Anterior cingulate cortex (tissue), 58 donors: ENCODE data around the gene FKBP8.

Experiments used
- DNase-seq, 58 donors: peaks; one replicate each; lab custom pipeline; 2025; lab: John Stamatoyannopoulos, UW

The FKBP8 gene

GRCh38 chr19:18504886-18505610 lies 38.3 kb downstream of the FKBP8 start:
- DNase-seq, result no peak

GRCh38 chr19:18503971-18504885 lies 39.1 kb downstream of the FKBP8 start:
- peak in 1 of 58 donors; percentile 11 for DNase-seq

- DNase-seq, result peak in 1 of 58 donors; percentile 29
Observed at GRCh38 chr19:18503337-18503970, 39.9 kb downstream of the FKBP8 start.

DNA sequence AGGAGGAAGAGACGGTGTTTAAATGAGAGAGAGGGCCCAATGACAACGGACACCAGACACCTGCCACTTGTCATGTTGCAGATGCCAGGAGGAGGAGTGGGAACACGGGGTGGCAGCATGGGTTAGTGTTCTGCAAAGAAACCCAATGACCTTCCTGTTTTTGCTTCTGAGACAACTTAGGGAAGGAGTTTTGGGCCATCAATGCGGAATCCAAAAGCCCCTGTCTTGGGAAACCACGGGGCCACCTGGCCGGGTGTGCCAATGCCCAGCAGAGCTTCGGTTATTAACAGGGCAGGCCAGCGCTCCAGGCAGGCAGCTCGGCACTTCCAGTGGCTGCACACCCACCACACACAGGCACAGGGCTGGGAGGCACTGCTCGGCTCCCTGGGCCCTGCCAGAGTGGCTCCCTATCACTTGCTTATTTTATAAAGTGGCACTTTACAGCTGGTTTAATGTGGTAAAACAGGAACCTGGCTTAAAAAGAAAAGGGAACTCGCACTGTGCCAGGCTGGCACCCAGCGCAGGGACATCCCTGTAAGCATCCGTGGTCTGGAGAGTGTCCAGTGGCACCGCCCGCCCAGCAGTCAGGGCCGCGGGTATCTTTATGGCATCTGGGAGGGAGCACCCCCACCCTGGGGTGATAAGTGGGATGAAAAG lies 40.6 kb downstream of the FKBP8 start:
- DNase-seq, result peak in 19 of 58 donors; percentile 10 to 50 (median 34)

DNA sequence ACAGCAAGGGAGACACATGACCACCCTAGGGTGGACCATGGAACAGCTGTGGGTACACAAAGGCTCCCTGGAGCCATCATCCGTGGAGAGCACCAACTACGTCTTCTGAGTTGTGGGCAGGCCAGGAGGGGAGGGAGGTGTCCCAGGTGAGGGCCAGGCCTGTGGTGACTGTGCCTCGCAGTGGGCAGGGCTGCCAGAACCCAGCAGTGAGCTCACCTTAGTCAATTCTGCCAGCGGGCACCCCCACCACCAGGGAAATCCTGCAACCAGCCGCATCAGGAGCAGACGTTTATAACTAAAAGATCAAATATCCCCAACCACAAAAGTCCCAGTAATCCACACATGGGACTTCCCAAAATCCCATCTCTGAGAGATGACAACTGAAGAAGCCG lies 41.1 kb downstream of the FKBP8 start:
- DNase-seq, result no peak

DNA sequence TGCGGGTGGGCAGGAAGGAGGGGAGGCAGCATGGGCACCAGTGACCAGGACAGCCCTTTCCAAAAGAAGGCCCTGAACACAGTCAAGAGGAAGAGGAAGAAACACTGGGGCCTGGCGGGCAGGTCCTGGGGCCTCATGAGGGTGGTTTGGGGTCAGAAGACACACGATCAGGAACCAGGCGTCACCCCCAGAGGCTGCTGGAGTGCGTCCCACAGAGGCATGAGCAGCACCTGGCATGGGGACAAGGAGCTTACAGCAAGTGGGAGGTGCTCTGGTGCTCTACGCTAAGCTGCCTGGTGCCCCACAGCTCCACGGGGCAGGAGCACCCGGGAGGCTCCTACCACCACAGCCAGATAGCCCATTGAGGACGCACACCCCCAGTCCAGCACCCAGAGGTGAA lies 41.5 kb downstream of the FKBP8 start:
- DNase-seq, result peak in 1 of 58 donors; percentile 19

DNA sequence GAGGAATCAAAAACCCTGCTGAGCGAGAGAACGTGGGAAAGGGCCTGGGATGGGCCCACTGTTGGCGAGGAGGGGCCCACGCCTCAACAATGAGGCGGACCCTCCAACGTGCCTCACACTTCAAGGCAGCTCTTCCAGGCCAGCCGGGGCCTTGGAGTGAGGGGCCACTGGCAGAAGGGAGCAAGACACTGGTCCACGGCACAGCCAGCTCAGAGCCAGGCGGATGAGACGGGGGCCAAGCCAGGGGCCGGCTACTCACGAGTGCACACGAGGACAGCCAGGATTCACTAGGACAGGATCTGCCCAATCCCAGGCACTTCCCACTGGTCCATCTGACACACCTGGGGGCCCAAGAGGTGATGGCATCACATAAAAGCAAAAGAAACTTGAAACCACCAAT lies 42.0 kb downstream of the FKBP8 start:
- no peak for DNase-seq

DNA sequence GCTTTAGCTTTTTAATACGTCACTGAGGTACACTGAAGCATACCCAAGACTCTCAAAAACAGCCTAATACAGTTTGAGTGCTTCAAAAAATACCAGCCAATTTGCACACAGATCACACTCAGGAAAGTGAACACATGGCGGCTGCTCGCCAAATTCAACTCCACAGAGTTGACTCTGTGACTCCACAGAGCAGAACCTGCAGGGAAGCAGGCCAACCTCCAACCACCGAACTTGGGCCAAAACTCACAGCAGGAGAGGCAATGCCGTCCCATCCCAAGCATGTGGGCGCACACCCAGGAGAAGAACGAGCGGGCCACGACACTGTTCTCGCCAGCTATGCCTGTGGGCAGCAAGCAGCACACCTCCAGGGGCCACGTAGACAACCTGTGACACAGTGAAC lies 42.6 kb downstream of the FKBP8 start:
- DNase-seq, result no peak

DNA sequence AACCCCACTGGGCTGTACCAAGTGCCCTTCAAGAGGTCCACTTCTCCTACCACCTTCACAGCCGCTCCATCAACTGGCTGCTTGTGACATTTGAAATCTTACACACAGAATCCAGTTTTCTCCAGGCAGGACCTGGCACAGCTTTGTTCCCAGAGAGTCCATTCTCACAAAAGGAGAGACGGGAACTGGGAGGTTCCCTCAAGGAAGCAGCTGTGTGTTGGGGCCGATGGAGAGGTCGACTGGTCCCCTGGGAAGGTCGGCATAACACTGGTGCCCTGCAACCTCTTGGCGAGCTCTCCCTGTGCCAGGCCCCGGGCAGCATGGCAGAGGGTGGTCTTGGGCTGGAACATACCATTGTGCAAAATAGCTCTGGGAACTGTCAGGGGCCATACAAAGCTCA lies 43.0 kb downstream of the FKBP8 start:
- no peak for DNase-seq

DNA sequence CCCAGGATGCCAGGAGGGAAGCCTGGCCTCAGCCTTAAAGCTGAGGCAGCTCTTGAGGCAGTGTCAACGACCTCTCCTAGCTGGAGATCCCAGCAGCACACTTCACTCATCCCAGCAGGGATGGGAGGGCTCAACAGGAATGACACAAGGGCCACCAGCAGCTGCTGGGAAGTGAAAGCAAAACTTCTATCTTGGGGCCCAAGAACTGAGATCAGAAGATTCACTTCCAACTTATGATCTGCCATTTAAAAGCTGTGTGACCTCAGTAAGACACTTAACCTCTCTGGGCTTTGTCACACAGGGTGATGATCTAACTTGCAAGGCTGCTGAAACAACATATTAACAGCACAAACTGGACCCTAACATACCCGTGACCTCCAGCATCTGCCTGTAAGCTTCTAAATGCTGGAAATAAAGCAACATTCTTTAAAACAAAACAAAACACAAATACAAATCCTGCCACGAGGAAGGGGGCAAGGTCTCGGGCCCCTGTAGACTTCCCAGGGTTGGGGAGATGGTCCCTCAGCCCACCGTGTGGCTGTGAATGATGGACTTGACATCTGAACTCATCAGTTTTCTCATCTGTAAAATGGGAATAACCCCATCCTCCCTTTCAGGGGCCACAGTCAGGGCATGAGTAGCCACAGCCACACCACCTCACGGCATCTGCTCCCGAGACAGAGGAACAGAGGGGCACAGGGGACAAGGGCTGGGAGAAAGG lies 44.2 kb downstream of the FKBP8 start:
- no peak for DNase-seq

DNA sequence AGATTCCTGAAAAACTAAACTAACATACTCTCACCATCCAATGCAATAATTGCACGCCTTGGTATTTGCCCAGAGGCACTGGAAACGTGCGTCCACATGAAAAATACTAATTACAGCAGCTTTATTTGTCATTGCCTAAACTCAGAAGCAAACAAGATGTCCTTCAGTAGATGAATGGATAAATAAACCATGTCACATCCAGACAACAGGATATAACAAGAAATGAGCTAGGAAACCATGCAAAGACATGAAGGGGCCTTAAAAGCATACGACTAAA lies 46.5 kb downstream of the FKBP8 start:
- no peak for DNase-seq

DNA sequence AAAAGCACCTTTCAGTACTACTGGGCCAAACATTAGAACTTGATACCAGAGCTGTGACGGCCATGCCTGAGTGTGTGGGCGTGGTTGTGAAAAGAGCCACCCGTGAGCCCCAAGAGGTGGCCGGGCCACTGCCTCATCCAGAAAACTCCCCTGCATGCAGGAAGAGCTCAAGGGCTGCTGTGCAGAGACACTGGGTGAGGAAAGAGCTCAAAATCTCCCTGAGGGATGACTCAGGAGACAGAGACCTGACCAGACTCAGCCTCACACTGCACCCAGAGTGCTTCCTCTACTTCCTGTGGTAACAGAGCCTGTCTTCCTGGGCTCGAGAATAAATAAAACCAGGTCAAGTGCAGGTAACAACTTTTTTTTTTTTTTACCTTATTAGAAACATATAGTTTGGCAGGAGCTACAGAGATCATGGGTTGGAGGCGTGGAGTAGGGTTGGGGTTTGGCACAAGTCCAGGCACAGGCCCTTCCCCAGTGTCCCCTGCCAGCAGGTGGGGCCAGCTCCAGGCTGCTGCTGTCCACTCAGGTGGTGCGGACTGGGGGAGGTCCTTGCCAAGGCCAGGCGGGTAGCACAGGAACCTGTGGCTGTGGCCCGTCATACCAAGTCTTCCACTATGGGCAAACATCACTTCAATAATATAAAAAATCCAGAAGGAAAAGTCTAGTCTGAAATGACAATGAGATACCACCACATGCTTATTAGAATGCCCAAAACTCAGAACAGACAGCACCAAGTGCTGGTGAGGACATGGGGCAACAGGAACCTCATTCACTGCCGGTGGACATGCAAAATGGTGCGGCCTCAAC lies 47.0 kb downstream of the FKBP8 start:
- no peak for DNase-seq

- no peak for DNase-seq
Observed at GRCh38 chr19:18495204-18495911, 48.0 kb downstream of the FKBP8 start.

DNA sequence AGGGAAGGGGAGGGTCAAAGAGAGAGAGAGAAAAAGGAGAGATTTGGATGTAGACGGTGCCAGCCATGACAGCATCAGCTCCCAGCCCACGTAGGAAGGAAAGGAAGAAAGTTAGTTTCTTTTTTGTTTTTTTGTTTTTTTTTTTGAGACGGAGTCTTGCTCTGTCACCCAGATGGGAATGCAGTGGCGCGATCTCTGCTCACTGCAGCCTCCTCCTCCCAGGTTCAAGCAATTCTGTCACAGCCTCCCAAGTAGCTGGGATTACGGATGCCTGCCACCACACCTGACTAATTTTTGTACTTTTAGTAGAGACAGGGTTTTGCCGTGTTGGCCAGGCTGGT lies 49.1 kb downstream of the FKBP8 start:
- DNase-seq, result no peak

DNA sequence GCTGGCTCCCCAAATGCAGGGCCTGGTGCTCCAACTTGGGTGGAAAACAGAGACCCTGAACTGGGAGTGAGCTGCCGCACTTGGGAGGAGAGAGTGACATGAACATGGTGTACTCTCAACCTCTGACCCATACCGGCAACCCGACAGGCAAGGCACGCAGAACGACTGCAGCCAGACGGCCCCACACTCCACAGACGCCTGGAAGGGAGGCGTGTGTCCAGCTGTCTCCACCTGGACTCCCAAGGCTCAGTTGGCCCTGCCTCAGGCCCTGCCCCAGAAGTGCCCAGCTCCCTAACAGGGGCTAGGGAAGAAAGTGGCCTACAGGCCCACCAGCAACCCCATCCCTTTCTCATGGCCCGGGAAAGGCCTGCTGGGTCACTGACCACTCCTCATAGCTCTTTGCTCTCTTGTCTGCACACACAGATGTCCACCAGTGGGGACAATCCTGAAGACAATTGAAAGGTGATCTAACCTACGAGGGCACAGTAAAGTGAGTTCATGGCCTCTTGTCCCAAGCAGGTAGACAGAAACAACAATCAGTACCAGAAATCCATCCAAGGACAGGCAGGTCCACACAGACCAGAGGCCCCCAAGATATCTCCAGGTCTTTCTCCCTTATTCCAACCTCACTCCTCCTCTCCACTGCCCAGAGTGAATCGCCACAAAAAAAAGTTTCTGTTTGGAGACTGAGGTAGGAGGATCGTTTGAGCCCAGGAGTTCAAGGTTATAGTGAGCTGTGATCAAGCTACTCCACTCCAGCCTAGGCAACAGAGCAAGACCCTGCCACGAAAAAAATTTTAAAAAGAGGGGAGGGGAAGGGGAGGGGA lies 49.7 kb downstream of the FKBP8 start:
- DNase-seq, result no peak

GRCh38 chr19:18491995-18492953 lies 51.1 kb downstream of the FKBP8 start:
- no peak for DNase-seq

GRCh38 chr19:18490728-18491127 lies 52.6 kb downstream of the FKBP8 start:
- DNase-seq, result no peak
